ENCODE results near the gene FOXL3. TPM values are rescaled to one million over a fixed set of nuclear protein-coding genes. Genes with fewer than 3 reads are reported as not detected.
"Not testable (repeated sequence)": the region's sequence is repeated elsewhere in the genome, so short reads cannot be mapped to it uniquely, and the experiment has no call there.

The FOXL3 gene
- total RNA-seq, 1 donor from 2014 or later: not detected

- Mint-ChIP-seq H3K27ac (no peak overlapping the region), H3K4me1 (ENCODE audit: unreplicated experiment) (no peaks in the 10 kb centered on the region), H3K27me3 (peaks cover 46% of the 10 kb centered on the region), H3K9me3 (no peaks in the 10 kb centered on the region), H3K36me3 (no peaks in the 10 kb centered on the region), H3K4me3 (no peak overlapping the region)
- DNase-seq (ENCODE audit: extremely low spot score, unreplicated experiment): peak; percentile 58
- TF ChIP-seq CTCF (conservative IDR thresholded peaks at IDR 0.05): no peak
These were observed 4.6 kb downstream of the FOXL3 start for GRCh38 chr7:294440-295154.

- Mint-ChIP-seq H3K4me3 (no peak overlapping the region), H3K36me3 (no peaks in the 10 kb centered on the region), H3K27ac (no peak overlapping the region), H3K9me3 (no peaks in the 10 kb centered on the region), H3K27me3 (peaks cover 41% of the 10 kb centered on the region), H3K4me1 (ENCODE audit: unreplicated experiment) (no peaks in the 10 kb centered on the region)
- no peak for TF ChIP-seq CTCF (conservative IDR thresholded peaks at IDR 0.05)
- no peak for DNase-seq (ENCODE audit: extremely low spot score, unreplicated experiment)
These were observed 5.5 kb downstream of the FOXL3 start for GRCh38 chr7:295155-296154.

- H3K27ac Mint-ChIP-seq: no peak overlapping the region
- peaks cover 36% of the 10 kb centered on the region for H3K27me3 Mint-ChIP-seq
- H3K9me3 Mint-ChIP-seq: no peaks in the 10 kb centered on the region
- H3K4me1 Mint-ChIP-seq (ENCODE audit: unreplicated experiment): no peaks in the 10 kb centered on the region
- no peak for TF ChIP-seq CTCF (conservative IDR thresholded peaks at IDR 0.05)
- H3K36me3 Mint-ChIP-seq: no peaks in the 10 kb centered on the region
- H3K4me3 Mint-ChIP-seq: no peak overlapping the region
- no peak for DNase-seq (ENCODE audit: extremely low spot score, unreplicated experiment)
These were observed 6.5 kb downstream of the FOXL3 start for GRCh38 chr7:296373-296945.

- not testable (repeated sequence) for H3K4me1 Mint-ChIP-seq (ENCODE audit: unreplicated experiment); H3K4me3 Mint-ChIP-seq; H3K9me3 Mint-ChIP-seq; DNase-seq (ENCODE audit: extremely low spot score, unreplicated experiment); H3K27ac Mint-ChIP-seq; H3K36me3 Mint-ChIP-seq
- peaks cover 29% of the 10 kb centered on the region for H3K27me3 Mint-ChIP-seq
These were observed 7.2 kb downstream of the FOXL3 start for GRCh38 chr7:297141-297540.

- no peaks in the 10 kb centered on the region for H3K4me1 Mint-ChIP-seq (ENCODE audit: unreplicated experiment)
- DNase-seq (ENCODE audit: extremely low spot score, unreplicated experiment): peak; percentile 51
- H3K9me3 Mint-ChIP-seq: no peaks in the 10 kb centered on the region
- no peaks in the 10 kb centered on the region for H3K36me3 Mint-ChIP-seq
- H3K4me3 Mint-ChIP-seq: no peak overlapping the region
- H3K27me3 Mint-ChIP-seq: peaks cover 22% of the 10 kb centered on the region
- no peak overlapping the region for H3K27ac Mint-ChIP-seq
- no peak for TF ChIP-seq CTCF (conservative IDR thresholded peaks at IDR 0.05)
These were observed 7.8 kb downstream of the FOXL3 start for GRCh38 chr7:297611-298374.

Data from type B pancreatic cell (in vitro differentiated cells).